PC-3 (cell line): ENCODE measurements around the gene COL8A2. TPM values are rescaled to one million over a fixed set of nuclear protein-coding genes. Genes with fewer than 3 reads are reported as not detected.

Source experiments
- ATAC-seq: fragments of 200-7000 bp; cut with Tn5 transposase; 2 replicates; pipeline ENCODE4 v1.9.1; 2020; ENCODE audit warnings: mild to moderate bottlenecking, moderate library complexity
- BruUV-seq: library from RNA; stranded (reverse); fragments of 400-500 nt; replicated peaks from 2 replicates; lab custom pipeline; 2021; lab: Mats Ljungman, UMichigan
- CTCF ChIA-PET: fragments of 300-600 bp; sonication (Branson Sonifier 250); formaldehyde crosslinking; loops from one replicate; lab custom pipeline; 2022; ENCODE audit warnings: antibody characterized with exemption; lab: Charles Lee
- POLR2A ChIA-PET: fragments of 300-600 bp; sonication (Branson Sonifier 250); formaldehyde crosslinking; loops from one replicate; lab custom pipeline; 2022; ENCODE audit warnings: antibody characterized with exemption; ENCODE audit not compliant: unreplicated experiment; lab: Charles Lee
- DNase-seq: peaks from one replicate; pipeline ENCODE4 v3.0.0-alpha.2; 2015
- H2AFZ ChIP-seq: fragments of 300-600 bp; sonication (generic); 2 replicates; pipeline ENCODE4 v1.6.0; 2016; ENCODE audit warnings: antibody characterized with exemption, low read length
- H3F3A ChIP-seq: fragments of 300-600 bp; sonication (generic); one replicate; pipeline ENCODE4 v1.6.0; 2017; ENCODE audit warnings: antibody characterized with exemption, low read length, control low read depth, mild to moderate bottlenecking; ENCODE audit not compliant: unreplicated experiment
- H3K27ac ChIP-seq: fragments of 300-600 bp; sonication (generic); 2 replicates; pipeline ENCODE4 v1.5.1; 2016; ENCODE audit warnings: mild to moderate bottlenecking, low read length
- H3K27me3 ChIP-seq: fragments of 300-600 bp; sonication (generic); 2 replicates; pipeline ENCODE4 v1.6.1; 2016; ENCODE audit warnings: low read length, mixed read lengths
- H3K36me3 ChIP-seq: fragments of 300-600 bp; sonication (generic); 2 replicates; pipeline ENCODE4 v1.6.1; 2016; ENCODE audit warnings: low read depth, mixed run types, low read length, mixed read lengths
- H3K4me1 ChIP-seq: fragments of 300-600 bp; sonication (generic); 2 replicates; pipeline ENCODE4 v1.5.1; 2016; ENCODE audit warnings: low read length; ENCODE audit not compliant: insufficient read depth
- H3K4me2 ChIP-seq: fragments of 300-600 bp; sonication (generic); 2 replicates; pipeline ENCODE4 v1.6.0; 2016; ENCODE audit warnings: low read length
- H3K4me3 ChIP-seq: fragments of 300-600 bp; sonication (generic); 2 replicates; pipeline ENCODE4 v1.5.1; 2016; ENCODE audit warnings: mild to moderate bottlenecking, low read length, mixed read lengths
- H3K79me2 ChIP-seq: fragments of 300-600 bp; sonication (generic); 2 replicates; pipeline ENCODE4 v1.6.1; 2017; ENCODE audit warnings: low read length, mixed read lengths
- H3K9ac ChIP-seq: fragments of 300-600 bp; sonication (generic); 2 replicates; pipeline ENCODE4 v1.6.0; 2016; ENCODE audit warnings: mild to moderate bottlenecking, low read length
- H3K9me2 ChIP-seq: fragments of 300-600 bp; sonication (generic); replicated peaks from 2 replicates; pipeline ENCODE4 v1.6.1; 2016; ENCODE audit warnings: mixed run types, low read length, mixed read lengths
- H3K9me3 ChIP-seq: fragments of 300-600 bp; sonication (generic); 2 replicates; pipeline ENCODE4 v1.6.1; 2016; ENCODE audit warnings: low read length, mixed read lengths
- H4K20me1 ChIP-seq: fragments of 300-600 bp; sonication (generic); 2 replicates; pipeline ENCODE4 v1.6.1; 2016; ENCODE audit warnings: low read length, mixed read lengths
- CTCF ChIP-seq: fragments of 300-600 bp; sonication (generic); conservative IDR thresholded peaks from 2 replicates; pipeline ENCODE4 v1.5.1; 2017; ENCODE audit warnings: antibody characterized with exemption, low read depth, mild to moderate bottlenecking, low read length
- EZH2 ChIP-seq: fragments of 300-600 bp; sonication (generic); IDR thresholded peaks from one replicate; pipeline ENCODE4 v1.6.1; 2017; ENCODE audit warnings: antibody characterized with exemption, mild to moderate bottlenecking, low read length; ENCODE audit not compliant: unreplicated experiment
- EZH2phosphoT487 ChIP-seq: fragments of 300-600 bp; sonication (generic); IDR thresholded peaks from 2 replicates; pipeline ENCODE4 v1.6.1; 2018; ENCODE audit warnings: mild to moderate bottlenecking, antibody characterized with exemption, low read length, borderline replicate concordance
- intact Hi-C: fragments of 100-400 bp; cut with micrococcal nuclease; formaldehyde crosslinking; loops from 2 replicates; pipeline ENCODE4 v1.9.0; 2023
- total RNA-seq: library from RNA; depleted of rRNA; stranded (reverse); fragments of >200 nt; gene quantifications from 2 replicates; pipeline ENCODE4 v1.2.3, GENCODE V29; 2014

Gene COL8A2
- total RNA-seq, 1 experiment from 2014 or later: 0.26 TPM

GRCh38 chr1:36151134-36151844, 26.3 kb upstream of the COL8A2 start:
- Histone ChIP-seq H3K9me2 (no peaks in the 10 kb centered on the region), H3K27ac (peak overlapping the region; percentile 96), H3K4me3 (no peak overlapping the region), H3K36me3 (0 out of 2 replicates have a peak, but pooled peaks cover 4% of the 10 kb centered on the region), H4K20me1 (0 out of 2 replicates have a peak, but pooled peaks cover 7% of the 10 kb centered on the region), H3F3A (no peaks in the 10 kb centered on the region), H3K79me2 (peaks cover 34% of the 10 kb centered on the region), H3K9me3 (no peaks in the 10 kb centered on the region), H3K4me2 (peak overlapping the region; percentile 81), H3K27me3 (no peaks in the 10 kb centered on the region), H2AFZ (peak overlapping the region; percentile 49; the same call in 1 of the 2 replicates), H3K4me1 (peaks cover 35% of the 10 kb centered on the region), H3K9ac (peak overlapping the region; percentile 35; the same call in 1 of the 2 replicates)
- TF ChIP-seq CTCF (no peak), EZH2 (no peak), EZH2phosphoT487 (no peak)
- no peak for DNase-seq
- CTCF ChIA-PET: no interaction called here
- BruUV-seq: TSS peak; percentile 42
- POLR2A ChIA-PET: no interaction called here
- intact Hi-C loops: no loop called here
- no peak for ATAC-seq

- DNase-seq: peak; percentile 95
- CTCF ChIA-PET: interaction anchor here (0.6 to 1.8 kb wide), 9 partner anchors 12 to 192 kb away, joined by 3 to 31 read pairs (median 5); partner anchors contain the start of genes SH3D21 and THRAP3
- POLR2A ChIA-PET: interaction anchor here (0.5 to 1.0 kb wide), 5 partner anchors 22 to 149 kb away, joined by 3 to 14 read pairs (median 3); no protein-coding TSS in a partner anchor
- peak overlapping the region; percentile 49; the same call in 1 of the 2 replicates for H2AFZ ChIP-seq
- H3F3A ChIP-seq: no peaks in the 10 kb centered on the region
- peak overlapping the region; percentile 96 for H3K27ac ChIP-seq
- TF ChIP-seq CTCF (no peak), EZH2 (no peak), EZH2phosphoT487 (no peak)
- 0 out of 2 replicates have a peak, but pooled peaks cover 4% of the 10 kb centered on the region for H3K36me3 ChIP-seq
- BruUV-seq: no TSS peak
- peak; percentile 77 for ATAC-seq
- no peaks in the 10 kb centered on the region for H3K9me3 ChIP-seq
- intact Hi-C loops: no loop called here
- H3K4me2 ChIP-seq: peak overlapping the region; percentile 81
- no peaks in the 10 kb centered on the region for H3K9me2 ChIP-seq
- H4K20me1 ChIP-seq: 0 out of 2 replicates have a peak, but pooled peaks cover 7% of the 10 kb centered on the region
- H3K79me2 ChIP-seq: peaks cover 33% of the 10 kb centered on the region
- H3K27me3 ChIP-seq: no peaks in the 10 kb centered on the region
- peaks cover 34% of the 10 kb centered on the region for H3K4me1 ChIP-seq
- H3K9ac ChIP-seq: peak overlapping the region; percentile 81
- peak overlapping the region; percentile 45 for H3K4me3 ChIP-seq
These were observed 25.5 kb upstream of the COL8A2 start for GRCh38 chr1:36150296-36151133.
